OCI-LY7 (cell line): Measurements from ENCODE around the gene RBM39. TPM values are rescaled to one million over a fixed set of nuclear protein-coding genes. Genes with fewer than 3 reads are reported as not detected.

ENCODE experiments used
- BruUV-seq: library from RNA; stranded (reverse); fragments of 400-500 nt; replicated peaks from 2 replicates; lab custom pipeline; 2021; lab: Mats Ljungman, UMichigan
- CTCF ChIA-PET: fragments of 300-600 bp; sonication (Branson Sonifier 250); formaldehyde crosslinking; loops from one replicate; lab custom pipeline; 2022; ENCODE audit warnings: antibody characterized with exemption; ENCODE audit not compliant: unreplicated experiment; lab: Charles Lee
- POLR2A ChIA-PET: fragments of 300-600 bp; sonication (Branson Sonifier 250); formaldehyde crosslinking; loops from one replicate; lab custom pipeline; 2022; ENCODE audit warnings: antibody characterized with exemption; lab: Charles Lee
- DNase-seq: peaks from one replicate; pipeline ENCODE4 v3.0.0-alpha.2; 2015; ENCODE audit warnings: low spot score
- H2AFZ ChIP-seq: fragments of 200-600 bp; sonication (generic), shearing (Covaris generic); 2 replicates; pipeline ENCODE4 v1.6.1; 2014; ENCODE audit warnings: mild to moderate bottlenecking, antibody characterized with exemption, low read length, moderate library complexity
- H3K27ac ChIP-seq: fragments of 200-600 bp; sonication (generic); 2 replicates; pipeline ENCODE4 v1.5.1; 2014; ENCODE audit warnings: mixed run types, low read depth, mild to moderate bottlenecking, moderate library complexity, low read length, inconsistent platforms; ENCODE audit not compliant: poor library complexity, severe bottlenecking
- H3K36me3 ChIP-seq: fragments of 200-600 bp; sonication (generic); 2 replicates; pipeline ENCODE4 v1.6.1; 2014; ENCODE audit warnings: mild to moderate bottlenecking, antibody characterized with exemption, low read length, moderate library complexity, mixed read lengths; ENCODE audit not compliant: insufficient read depth
- H3K4me1 ChIP-seq: fragments of 200-600 bp; sonication (generic); 2 replicates; pipeline ENCODE4 v1.5.1; 2014; ENCODE audit warnings: mild to moderate bottlenecking, low read length; ENCODE audit not compliant: insufficient read depth, poor library complexity, severe bottlenecking
- H3K4me2 ChIP-seq: fragments of 200-600 bp; sonication (generic); 2 replicates; pipeline ENCODE4 v1.6.1; 2014; ENCODE audit warnings: mild to moderate bottlenecking, low read length
- H3K4me3 ChIP-seq: fragments of 200-600 bp; sonication (generic); 2 replicates; pipeline ENCODE4 v1.5.1; 2014; ENCODE audit warnings: mild to moderate bottlenecking, low read depth, low read length; ENCODE audit not compliant: poor library complexity, severe bottlenecking
- H3K79me2 ChIP-seq: fragments of 200-600 bp; sonication (generic); 2 replicates; pipeline ENCODE4 v1.6.1; 2016; ENCODE audit warnings: low read depth, mild to moderate bottlenecking, low read length, moderate library complexity, mixed read lengths; ENCODE audit not compliant: insufficient read depth
- H3K9me2 ChIP-seq: fragments of 200-600 bp; sonication (generic); 2 replicates; pipeline ENCODE4 v1.6.1; 2016; ENCODE audit warnings: mild to moderate bottlenecking, low read length, mixed read lengths; ENCODE audit not compliant: insufficient read depth
- H3K9me3 ChIP-seq: fragments of 200-600 bp; sonication (generic); 2 replicates; pipeline ENCODE4 v1.6.1; 2014; ENCODE audit warnings: mild to moderate bottlenecking, mixed run types, low read length, mixed read lengths
- H4K20me1 ChIP-seq: fragments of 200-600 bp; sonication (generic); 2 replicates; pipeline ENCODE4 v1.6.1; 2014; ENCODE audit warnings: mild to moderate bottlenecking, antibody characterized with exemption, low read length, moderate library complexity, mixed read lengths; ENCODE audit not compliant: insufficient read depth
- CTCF ChIP-seq: fragments of 200-600 bp; sonication (generic); conservative IDR thresholded peaks from 2 replicates; pipeline ENCODE4 v1.5.1; 2014; ENCODE audit warnings: mild to moderate bottlenecking, antibody characterized with exemption, low read length, moderate library complexity, mixed read lengths
- EZH2phosphoT487 ChIP-seq: fragments of 200-600 bp; sonication (generic); IDR thresholded peaks from 2 replicates; pipeline ENCODE4 v1.6.1; 2018; ENCODE audit warnings: low read depth, borderline replicate concordance, mild to moderate bottlenecking, mixed run types, antibody characterized with exemption, low read length, moderate library complexity, mixed read lengths
- intact Hi-C: fragments of 100-400 bp; cut with micrococcal nuclease; formaldehyde crosslinking; loops from one replicate; pipeline ENCODE4 v1.10.0; 2022; ENCODE audit not compliant: unreplicated experiment
- total RNA-seq, 2 experiments: library from RNA; depleted of rRNA in 1 of 2; stranded (reverse); fragments of >200 nt in 1 of 2; shearing (Covaris generic) in 1 of 2; gene quantifications; 2 replicates each; pipeline ENCODE4 v1.2.3, GENCODE V29; 2014 to 2022

RBM39 gene
- total RNA-seq, 2 experiments from 2014 or later = 346 to 431 TPM

- TF ChIP-seq CTCF = no peak
- TF ChIP-seq EZH2phosphoT487 = no peak
- ChIA-PET CTCF (no interaction called here), POLR2A (no interaction called here)
- no TSS peak for BruUV-seq
- no peak overlapping the region for H3K4me2 ChIP-seq
- no peak overlapping the region for H3K4me3 ChIP-seq
- H3K9me2 ChIP-seq = no peaks in the 10 kb centered on the region
- DNase-seq = no peak
- H4K20me1 ChIP-seq = peaks cover 65% of the 10 kb centered on the region
- H2AFZ ChIP-seq = no peak overlapping the region
- H3K36me3 ChIP-seq = peaks cover 99% of the 10 kb centered on the region
- peaks cover 95% of the 10 kb centered on the region for H3K79me2 ChIP-seq
- no peak overlapping the region for H3K27ac ChIP-seq
- intact Hi-C loops = no loop called here
- H3K4me1 ChIP-seq = peaks cover 20% of the 10 kb centered on the region
- H3K9me3 ChIP-seq = no peaks in the 10 kb centered on the region
Measured at GRCh38 chr20:35731862-35732643, 10.0 kb downstream of the RBM39 start.

GRCh38 chr20:35731469-35731788 is 10.6 kb downstream of the RBM39 start:
- no peaks in the 10 kb centered on the region for H3K9me3 ChIP-seq
- ChIA-PET CTCF (no interaction called here), POLR2A (interaction anchor here (0.6 to 1.3 kb wide), 4 partner anchors 8 to 72 kb away, joined by 3 to 6 read pairs (median 4); no protein-coding TSS in a partner anchor)
- H3K4me1 ChIP-seq = peaks cover 20% of the 10 kb centered on the region
- no peak overlapping the region for H3K4me2 ChIP-seq
- H3K79me2 ChIP-seq = peaks cover 95% of the 10 kb centered on the region
- peaks cover 63% of the 10 kb centered on the region for H4K20me1 ChIP-seq
- BruUV-seq = no TSS peak
- TF ChIP-seq CTCF = no peak
- no peak for TF ChIP-seq EZH2phosphoT487
- no peaks in the 10 kb centered on the region for H3K9me2 ChIP-seq
- no peak for DNase-seq
- intact Hi-C loops = no loop called here
- no peak overlapping the region for H2AFZ ChIP-seq
- H3K27ac ChIP-seq = no peak overlapping the region
- H3K36me3 ChIP-seq = peaks cover 99% of the 10 kb centered on the region
- H3K4me3 ChIP-seq = no peak overlapping the region
